ENCODE data around the gene IFITM5.

DNA sequence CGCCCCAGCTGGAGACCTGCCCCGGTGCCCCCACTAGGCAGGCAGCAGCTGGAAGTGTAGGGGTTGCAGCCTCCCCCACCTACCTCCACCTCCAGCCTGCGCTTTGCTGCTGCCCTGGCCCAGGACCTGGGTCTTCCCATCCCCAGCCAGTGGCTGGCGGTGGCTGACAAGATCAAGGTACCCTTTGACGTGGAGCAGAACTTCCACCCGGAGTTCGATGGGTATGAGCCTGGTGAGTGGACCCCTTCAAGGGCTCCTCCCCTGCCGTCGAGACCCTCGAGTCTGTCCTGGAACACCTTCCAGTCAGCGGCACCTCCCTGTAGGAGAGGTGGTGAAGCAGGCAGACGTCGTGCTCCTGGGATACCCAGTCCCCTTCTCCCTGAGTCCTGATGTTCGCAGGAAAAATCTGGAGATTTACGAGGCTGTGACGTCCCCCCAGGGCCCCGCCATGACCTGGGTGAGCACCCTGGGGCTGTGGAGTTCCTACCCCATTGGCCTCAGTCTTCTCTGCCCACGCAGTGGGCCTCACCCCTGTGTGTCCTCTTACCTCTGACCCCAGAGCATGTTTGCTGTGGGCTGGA lies 6.0 kb downstream of the IFITM5 start:
- TF ChIP-seq, protein P1, sequence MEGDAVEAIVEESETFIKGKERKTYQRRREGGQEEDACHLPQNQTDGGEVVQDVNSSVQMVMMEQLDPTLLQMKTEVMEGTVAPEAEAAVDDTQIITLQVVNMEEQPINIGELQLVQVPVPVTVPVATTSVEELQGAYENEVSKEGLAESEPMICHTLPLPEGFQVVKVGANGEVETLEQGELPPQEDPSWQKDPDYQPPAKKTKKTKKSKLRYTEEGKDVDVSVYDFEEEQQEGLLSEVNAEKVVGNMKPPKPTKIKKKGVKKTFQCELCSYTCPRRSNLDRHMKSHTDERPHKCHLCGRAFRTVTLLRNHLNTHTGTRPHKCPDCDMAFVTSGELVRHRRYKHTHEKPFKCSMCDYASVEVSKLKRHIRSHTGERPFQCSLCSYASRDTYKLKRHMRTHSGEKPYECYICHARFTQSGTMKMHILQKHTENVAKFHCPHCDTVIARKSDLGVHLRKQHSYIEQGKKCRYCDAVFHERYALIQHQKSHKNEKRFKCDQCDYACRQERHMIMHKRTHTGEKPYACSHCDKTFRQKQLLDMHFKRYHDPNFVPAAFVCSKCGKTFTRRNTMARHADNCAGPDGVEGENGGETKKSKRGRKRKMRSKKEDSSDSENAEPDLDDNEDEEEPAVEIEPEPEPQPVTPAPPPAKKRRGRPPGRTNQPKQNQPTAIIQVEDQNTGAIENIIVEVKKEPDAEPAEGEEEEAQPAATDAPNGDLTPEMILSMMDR (IDR thresholded peaks at IDR 0.05): no peak
- TF ChIP-seq POLR2A (IDR thresholded peaks at IDR 0.05): no peak
